Coronary artery (tissue), 2 donors: ENCODE data around the gene CCDC69.
A peak's percentile ranks its signal among the peaks of the same experiment; 100 is the strongest.

Experiments used
- DNase-seq: peaks from one replicate; pipeline ENCODE4 v3.0.0-alpha.2; 2017; ENCODE audit warnings: low spot score
- H3K27ac ChIP-seq, 2 donors: fragments of 200-600 bp; sonication (generic); one replicate each; pipeline ENCODE4 v1.5.1; 2016 to 2019
- H3K4me3 ChIP-seq: fragments of 200-600 bp; sonication (generic); 2 replicates; pipeline ENCODE4 v1.5.1; 2016; ENCODE audit warnings: mild to moderate bottlenecking, moderate library complexity
- TF ChIP-seq, protein P1 (sequence below): fragments of 200-600 bp; sonication (generic); IDR thresholded peaks from one replicate; pipeline ENCODE4 v1.5.1; 2019; ENCODE audit warnings: antibody characterized with exemption

CCDC69 gene

DNA sequence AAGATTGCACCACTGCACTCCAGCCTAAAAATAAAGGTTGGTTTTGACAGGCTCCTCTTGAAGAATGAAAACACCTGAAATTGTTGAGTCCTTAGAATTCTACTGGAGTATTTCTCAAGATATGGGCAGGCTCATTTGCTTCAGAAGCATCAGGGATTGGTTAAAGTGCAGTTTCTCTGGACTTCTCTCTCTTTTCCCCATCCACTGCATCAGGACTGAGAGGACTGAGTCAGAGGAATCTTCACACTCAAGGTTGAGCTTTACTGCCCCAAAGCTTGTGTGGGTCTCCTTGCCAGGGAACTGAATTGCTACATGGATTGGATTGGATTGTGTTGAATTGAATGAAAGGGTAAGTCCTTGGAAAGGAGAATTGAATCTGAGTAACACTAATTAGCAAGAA is 7.5 kb upstream of the CCDC69 start:
- Histone ChIP-seq H3K4me3 (no peak overlapping the region), H3K27ac (no peak overlapping the region)
- no peak for DNase-seq
- TF ChIP-seq, protein P1, sequence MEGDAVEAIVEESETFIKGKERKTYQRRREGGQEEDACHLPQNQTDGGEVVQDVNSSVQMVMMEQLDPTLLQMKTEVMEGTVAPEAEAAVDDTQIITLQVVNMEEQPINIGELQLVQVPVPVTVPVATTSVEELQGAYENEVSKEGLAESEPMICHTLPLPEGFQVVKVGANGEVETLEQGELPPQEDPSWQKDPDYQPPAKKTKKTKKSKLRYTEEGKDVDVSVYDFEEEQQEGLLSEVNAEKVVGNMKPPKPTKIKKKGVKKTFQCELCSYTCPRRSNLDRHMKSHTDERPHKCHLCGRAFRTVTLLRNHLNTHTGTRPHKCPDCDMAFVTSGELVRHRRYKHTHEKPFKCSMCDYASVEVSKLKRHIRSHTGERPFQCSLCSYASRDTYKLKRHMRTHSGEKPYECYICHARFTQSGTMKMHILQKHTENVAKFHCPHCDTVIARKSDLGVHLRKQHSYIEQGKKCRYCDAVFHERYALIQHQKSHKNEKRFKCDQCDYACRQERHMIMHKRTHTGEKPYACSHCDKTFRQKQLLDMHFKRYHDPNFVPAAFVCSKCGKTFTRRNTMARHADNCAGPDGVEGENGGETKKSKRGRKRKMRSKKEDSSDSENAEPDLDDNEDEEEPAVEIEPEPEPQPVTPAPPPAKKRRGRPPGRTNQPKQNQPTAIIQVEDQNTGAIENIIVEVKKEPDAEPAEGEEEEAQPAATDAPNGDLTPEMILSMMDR: no peak

GRCh38 chr5:151230048-151230680 is 6.3 kb upstream of the CCDC69 start:
- DNase-seq: no peak
- no peak overlapping the region for H3K27ac ChIP-seq
- TF ChIP-seq, protein P1: no peak
- H3K4me3 ChIP-seq: no peak overlapping the region

GRCh38 chr5:151228986-151229385 is 5.1 kb upstream of the CCDC69 start:
- Histone ChIP-seq H3K27ac (no peak overlapping the region), H3K4me3 (no peak overlapping the region)
- DNase-seq: no peak
- TF ChIP-seq, protein P1: no peak

DNA sequence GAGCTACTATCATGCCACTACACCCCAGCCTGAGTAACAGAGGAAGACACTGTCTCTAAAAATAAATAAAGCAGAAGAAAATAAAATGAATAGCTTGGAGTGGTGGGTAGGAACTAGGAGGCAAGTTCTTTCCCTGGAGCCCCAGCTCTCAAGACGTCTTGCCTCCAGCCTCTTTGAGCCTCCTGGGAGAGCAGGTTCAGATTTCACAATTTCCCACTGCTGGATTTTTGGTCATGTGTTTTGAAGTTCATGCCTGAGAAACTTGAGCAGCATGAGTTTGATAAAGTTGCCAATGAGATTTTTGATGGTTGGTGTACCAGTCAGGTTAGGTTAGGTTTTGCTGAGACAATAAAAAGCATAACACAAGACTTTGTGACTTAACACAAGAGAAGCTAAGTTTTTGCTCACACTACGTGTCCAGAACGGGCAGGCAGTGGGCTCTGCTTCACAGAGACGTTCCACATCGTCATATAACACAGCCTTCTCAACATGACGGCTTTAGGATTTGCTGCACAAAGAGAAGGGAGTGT is 4.1 kb upstream of the CCDC69 start:
- TF ChIP-seq, protein P1: no peak
- no peak for DNase-seq
- Histone ChIP-seq H3K27ac (no peak overlapping the region), H3K4me3 (no peak overlapping the region)

GRCh38 chr5:151225475-151225874 is 1.6 kb upstream of the CCDC69 start:
- DNase-seq: no peak
- Histone ChIP-seq H3K4me3 (no peak overlapping the region), H3K27ac (no peak overlapping the region)
- TF ChIP-seq, protein P1: no peak

DNA sequence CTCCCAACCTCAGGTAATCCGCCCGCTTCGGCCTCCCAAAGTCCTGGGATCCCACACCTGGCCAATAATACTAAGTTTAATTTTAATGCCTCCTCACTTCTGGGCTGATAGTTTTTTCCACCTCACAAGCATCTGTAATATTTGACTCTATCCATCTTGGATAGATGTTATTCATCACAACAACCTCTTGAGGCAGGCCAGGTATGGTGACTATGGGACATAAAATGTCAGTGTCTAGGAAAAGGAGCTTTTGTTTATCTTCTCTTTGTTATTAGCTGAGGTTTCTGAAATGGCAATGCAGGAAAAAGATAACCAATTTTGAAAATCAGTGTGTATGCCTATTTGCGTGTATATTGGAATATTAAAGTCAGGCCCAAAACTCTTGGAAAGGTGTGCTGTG is 1.2 kb upstream of the CCDC69 start:
- Histone ChIP-seq H3K4me3 (no peak overlapping the region), H3K27ac (no peak overlapping the region)
- TF ChIP-seq, protein P1: no peak
- no peak for DNase-seq

- peak overlapping the region in 1 of 2 donors; percentile 51 for H3K27ac ChIP-seq
- peak overlapping the region; percentile 86 for H3K4me3 ChIP-seq
These were observed 480 bp upstream of the CCDC69 start for GRCh38 chr5:151224372-151224771.

More at GRCh38 chr5:151224372-151224771, 480 bp upstream of the CCDC69 start:
- no peak for DNase-seq
- TF ChIP-seq, protein P1: no peak
